ENCODE data around the gene CD79B. TPM values are rescaled to one million over a fixed set of nuclear protein-coding genes. Genes with fewer than 3 reads are reported as not detected.
A peak's percentile ranks its signal among the peaks of the same experiment; 100 is the strongest.

CD79B gene
- total RNA-seq, 1 donor from 2014 or later, result 3.4 TPM

GRCh38 chr17:63967953-63968352, 35.8 kb upstream of the CD79B start:
- H3K36me3 Mint-ChIP-seq (ENCODE audit: low read depth, unreplicated experiment), result no peaks in the 10 kb centered on the region
- no peaks in the 10 kb centered on the region for H3K9me3 Mint-ChIP-seq (ENCODE audit: unreplicated experiment)
- H3K4me1 Mint-ChIP-seq (ENCODE audit: unreplicated experiment), result peaks cover under 1% of the 10 kb centered on the region
- H3K27me3 Mint-ChIP-seq (ENCODE audit: unreplicated experiment), result peaks cover 7% of the 10 kb centered on the region
- no peak overlapping the region for H3K27ac Mint-ChIP-seq (ENCODE audit: unreplicated experiment)
- H3K4me3 Mint-ChIP-seq (ENCODE audit: unreplicated experiment), result no peak overlapping the region
- no peak for DNase-seq (ENCODE audit: low spot score)
- no peak for TF ChIP-seq CTCF (IDR thresholded peaks at IDR 0.05; ENCODE audit: unreplicated experiment)

DNA sequence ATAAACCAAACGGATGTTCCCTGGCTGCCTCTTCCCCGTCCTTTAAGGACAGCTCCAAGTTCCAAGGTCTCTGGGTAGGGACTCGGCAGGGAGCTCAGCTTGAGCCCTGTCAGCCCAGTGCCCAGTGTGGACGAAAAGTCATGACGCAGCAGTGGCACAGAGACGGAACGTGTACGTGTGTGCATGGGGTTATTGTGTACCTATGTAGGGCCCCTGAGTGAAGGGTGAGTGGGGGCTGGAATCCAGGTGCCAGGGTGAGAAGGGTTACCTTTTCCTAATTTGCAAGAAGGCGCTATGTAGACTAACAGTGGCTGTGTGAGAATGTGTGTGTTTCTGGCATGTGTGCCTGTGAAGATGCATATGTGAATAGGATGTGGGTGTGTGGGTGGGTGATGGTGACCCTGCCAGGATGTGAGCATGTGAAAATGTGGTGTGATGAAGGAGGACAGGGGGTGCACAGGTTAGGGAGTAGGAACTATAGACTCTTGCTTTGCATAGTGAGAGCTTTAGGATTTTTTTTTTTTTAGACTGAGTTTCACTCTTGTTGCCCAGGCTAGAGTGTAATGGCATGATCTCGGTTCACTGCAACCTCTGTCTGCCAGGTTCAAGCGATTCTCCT, 34.6 kb upstream of the CD79B start:
- DNase-seq (ENCODE audit: low spot score), result no peak
- Mint-ChIP-seq H3K36me3 (ENCODE audit: low read depth, unreplicated experiment) (no peaks in the 10 kb centered on the region), H3K27me3 (ENCODE audit: unreplicated experiment) (peaks cover 7% of the 10 kb centered on the region), H3K27ac (ENCODE audit: unreplicated experiment) (no peak overlapping the region), H3K9me3 (ENCODE audit: unreplicated experiment) (no peaks in the 10 kb centered on the region), H3K4me1 (ENCODE audit: unreplicated experiment) (peaks cover 3% of the 10 kb centered on the region), H3K4me3 (ENCODE audit: unreplicated experiment) (no peak overlapping the region)
- TF ChIP-seq CTCF (IDR thresholded peaks at IDR 0.05; ENCODE audit: unreplicated experiment), result no peak

DNA sequence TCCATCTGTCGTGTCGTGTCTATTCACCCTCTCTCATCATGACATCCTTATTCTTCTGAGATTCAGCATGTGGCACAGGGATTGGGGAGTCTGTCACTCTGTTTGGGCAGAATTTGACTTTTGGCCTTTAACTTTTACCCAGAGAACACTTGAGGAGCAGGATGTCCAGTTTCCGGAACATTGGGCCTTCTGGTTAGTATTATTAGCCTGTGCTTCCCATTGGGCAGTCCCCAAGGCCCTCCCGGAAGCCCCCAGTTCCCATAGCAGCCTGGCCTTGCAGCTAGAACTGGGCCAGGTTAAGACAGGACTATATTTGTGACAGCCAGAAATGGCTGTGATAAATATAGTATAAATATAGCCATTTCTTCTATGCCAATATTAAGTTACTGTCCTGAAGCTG, 31.0 kb upstream of the CD79B start:
- peaks cover 7% of the 10 kb centered on the region for H3K27me3 Mint-ChIP-seq (ENCODE audit: unreplicated experiment)
- H3K27ac Mint-ChIP-seq (ENCODE audit: unreplicated experiment), result no peak overlapping the region
- no peaks in the 10 kb centered on the region for H3K9me3 Mint-ChIP-seq (ENCODE audit: unreplicated experiment)
- peaks cover 3% of the 10 kb centered on the region for H3K4me1 Mint-ChIP-seq (ENCODE audit: unreplicated experiment)
- H3K4me3 Mint-ChIP-seq (ENCODE audit: unreplicated experiment), result no peak overlapping the region
- DNase-seq (ENCODE audit: low spot score), result no peak
- no peaks in the 10 kb centered on the region for H3K36me3 Mint-ChIP-seq (ENCODE audit: low read depth, unreplicated experiment)
- TF ChIP-seq CTCF (IDR thresholded peaks at IDR 0.05; ENCODE audit: unreplicated experiment), result no peak

DNA sequence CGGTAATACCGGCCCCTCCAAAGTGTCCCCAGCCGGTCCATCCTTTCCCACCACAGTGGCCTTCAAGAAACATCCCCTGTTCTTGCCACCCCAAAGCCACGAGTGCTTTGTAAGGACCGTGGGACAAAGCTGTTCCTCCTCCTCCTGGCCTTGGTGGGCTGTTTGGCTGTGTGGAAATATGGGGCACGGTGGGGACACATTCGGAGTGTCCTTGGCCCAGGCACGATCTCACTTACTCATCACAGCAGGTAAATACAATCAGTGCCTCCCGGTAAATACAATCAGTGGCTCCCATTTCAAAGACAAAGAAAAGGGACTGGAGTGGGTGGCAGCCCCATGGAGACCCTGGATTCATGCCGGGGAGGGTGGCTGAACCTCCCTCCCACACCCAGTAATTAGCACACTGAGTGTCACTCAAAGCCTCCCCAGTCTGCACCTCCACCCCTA, 30.2 kb upstream of the CD79B start:
- H3K27ac Mint-ChIP-seq (ENCODE audit: unreplicated experiment), result peak overlapping the region; percentile 48
- H3K36me3 Mint-ChIP-seq (ENCODE audit: low read depth, unreplicated experiment), result no peaks in the 10 kb centered on the region
- no peak for TF ChIP-seq CTCF (IDR thresholded peaks at IDR 0.05; ENCODE audit: unreplicated experiment)
- no peak overlapping the region for H3K4me3 Mint-ChIP-seq (ENCODE audit: unreplicated experiment)
- no peak for DNase-seq (ENCODE audit: low spot score)
- peaks cover 3% of the 10 kb centered on the region for H3K4me1 Mint-ChIP-seq (ENCODE audit: unreplicated experiment)
- H3K9me3 Mint-ChIP-seq (ENCODE audit: unreplicated experiment), result no peaks in the 10 kb centered on the region
- H3K27me3 Mint-ChIP-seq (ENCODE audit: unreplicated experiment), result peaks cover 7% of the 10 kb centered on the region

DNA sequence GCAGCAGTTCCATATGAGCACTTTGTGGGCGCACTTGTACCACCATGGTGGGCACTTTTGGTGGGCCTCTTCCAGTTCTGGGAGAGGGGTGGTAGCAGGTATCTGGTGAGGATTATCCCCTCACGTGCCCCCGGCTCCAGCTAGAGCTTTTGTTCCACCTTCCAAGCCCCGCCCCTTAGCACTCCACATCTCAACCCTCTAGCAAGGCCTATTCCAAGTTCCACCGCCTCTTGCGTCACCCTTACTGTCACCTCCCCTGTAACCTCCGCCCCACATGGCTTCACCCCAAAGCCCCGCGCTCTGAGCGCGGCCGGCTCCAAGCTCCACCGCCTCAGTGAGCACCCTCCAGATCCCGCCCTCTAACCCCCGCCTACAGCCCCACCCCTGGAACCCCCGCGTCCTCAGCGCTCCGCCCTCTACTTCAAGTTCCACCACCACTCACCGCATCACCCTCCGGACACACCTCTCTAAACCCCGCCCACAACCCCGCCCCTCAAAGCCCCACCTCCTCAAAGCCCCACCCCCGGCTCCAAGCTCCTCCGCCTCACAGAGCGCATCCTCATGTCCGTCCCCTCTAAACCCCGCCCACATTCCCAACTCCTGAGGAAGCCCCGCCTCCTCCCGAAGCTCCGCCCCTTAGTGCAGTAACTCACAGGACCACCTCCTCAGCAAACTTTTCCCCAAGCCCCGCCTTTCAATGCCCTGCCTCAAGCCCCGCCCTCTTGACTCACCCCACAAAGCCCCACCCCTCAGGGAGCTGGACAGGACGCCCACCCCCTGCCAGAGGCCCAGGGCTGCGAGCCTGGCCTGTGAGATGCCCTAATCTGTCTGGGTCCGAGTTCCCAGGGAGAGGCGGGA, 29.5 kb upstream of the CD79B start:
- no peaks in the 10 kb centered on the region for H3K9me3 Mint-ChIP-seq (ENCODE audit: unreplicated experiment)
- H3K4me1 Mint-ChIP-seq (ENCODE audit: unreplicated experiment), result peaks cover 3% of the 10 kb centered on the region
- no peaks in the 10 kb centered on the region for H3K36me3 Mint-ChIP-seq (ENCODE audit: low read depth, unreplicated experiment)
- no peak overlapping the region for H3K4me3 Mint-ChIP-seq (ENCODE audit: unreplicated experiment)
- peak; percentile 72 for DNase-seq (ENCODE audit: low spot score)
- TF ChIP-seq CTCF (IDR thresholded peaks at IDR 0.05; ENCODE audit: unreplicated experiment), result no peak
- no peak overlapping the region for H3K27ac Mint-ChIP-seq (ENCODE audit: unreplicated experiment)
- H3K27me3 Mint-ChIP-seq (ENCODE audit: unreplicated experiment), result peaks cover 7% of the 10 kb centered on the region

Data from endothelial cell (in vitro differentiated cells).